Left lung (tissue), 10 donors: Measurements from ENCODE around the gene C1orf198. TPM values are rescaled to one million over a fixed set of nuclear protein-coding genes. Genes with fewer than 3 reads are reported as not detected.

ENCODE experiments used
- ATAC-seq: fragments of 200-7000 bp; cut with Tn5 transposase; one replicate; pipeline ENCODE4 v1.9.1; 2020; ENCODE audit warnings: moderate library complexity
- DNase-seq, 4 donors: peaks; one replicate each; pipeline ENCODE4 v3.0.0-alpha.2; 2013 to 2020
- H3K27ac ChIP-seq, 2 donors: fragments of 200-600 bp; sonication (generic) in 1 of 2; one replicate each; pipeline versions ENCODE4 v1.5.0 to v1.8.0; 2020 to 2021
- H3K27me3 ChIP-seq, 2 donors: fragments of 200-600 bp; sonication (generic) in 1 of 2; one replicate each; pipeline versions ENCODE4 v1.5.0 to v1.8.0; 2020 to 2021
- H3K36me3 ChIP-seq, 2 donors: fragments of 200-600 bp; sonication (generic) in 1 of 2; one replicate each; pipeline versions ENCODE4 v1.5.0 to v1.8.0; 2020 to 2021
- H3K4me1 ChIP-seq, 2 donors: fragments of 200-600 bp; one replicate each; pipeline ENCODE4 v1.8.0; 2021
- H3K4me3 ChIP-seq, 2 donors: fragments of 200-600 bp; sonication (generic) in 1 of 2; one replicate each; pipeline versions ENCODE4 v1.5.0 to v1.8.0; 2020 to 2021; ENCODE audit warnings: mild to moderate bottlenecking in 1 of 2
- H3K9me3 ChIP-seq, 2 donors: fragments of 200-600 bp; sonication (generic) in 1 of 2; one replicate each; pipeline versions ENCODE4 v1.5.0 to v1.8.0; 2020 to 2021
- CTCF ChIP-seq, 2 donors: fragments of 200-600 bp; sonication (generic) in 1 of 2; IDR thresholded peaks; one replicate each; pipeline versions ENCODE4 v1.5.0 to v1.8.0; 2021; ENCODE audit warnings: antibody characterized with exemption in 2 of 2
- intact Hi-C, 2 donors: fragments of 100-400 bp; cut with DNase I; formaldehyde crosslinking; loops; one replicate each; pipeline versions ENCODE4 v1.11.2 to v1.14.2; 2022
- polyA plus RNA-seq, 6 donors: library from polyadenylated mRNA; unstranded; fragments of 120-200 nt; gene quantifications; one replicate each; pipeline ENCODE4 v1.2.1, GENCODE V29; 2013; ENCODE audit not compliant: insufficient read length in 6 of 6
- total RNA-seq, 2 donors: library from RNA; stranded (reverse); fragmentation: NEBNext Ultra II Directional; extraction: Animal tissue kit (Norgen Biotek cat#: 25700); gene quantifications; one replicate each; pipeline ENCODE4 v1.2.1, GENCODE V29; 2021
- donor health status: DM: no; HTN: yes; CAD: no.
- donor health status: DM: no; HTN: no; CAD: no.

The C1orf198 gene
- total and polyA plus RNA-seq, 8 donors = 36.2 to 116 (median 78.3) TPM

- H3K9me3 ChIP-seq = no peaks in the 10 kb centered on the region
- ATAC-seq (no peak), DNase-seq (no peak)
- intact Hi-C loops = no loop called here
- H3K36me3 ChIP-seq = no peaks in the 10 kb centered on the region
- no peak overlapping the region for H3K27ac ChIP-seq
- no peak for TF ChIP-seq CTCF (IDR thresholded peaks at IDR 0.05)
- peaks cover 0 to 26% of the 10 kb centered on the region in 2 donors for H3K27me3 ChIP-seq
- H3K4me3 ChIP-seq = no peak overlapping the region
- no peaks in the 10 kb centered on the region for H3K4me1 ChIP-seq
Measured at GRCh38 chr1:230876660-230877059, 8.3 kb upstream of the C1orf198 start.

- peaks cover 0 to 20% of the 10 kb centered on the region in 2 donors for H3K27me3 ChIP-seq
- no peaks in the 10 kb centered on the region for H3K4me1 ChIP-seq
- H3K4me3 ChIP-seq = no peak overlapping the region
- intact Hi-C loops = no loop called here
- H3K36me3 ChIP-seq = no peaks in the 10 kb centered on the region
- TF ChIP-seq CTCF (IDR thresholded peaks at IDR 0.05) = no peak
- no peaks in the 10 kb centered on the region for H3K9me3 ChIP-seq
- DNase-seq (no peak), ATAC-seq (no peak)
- no peak overlapping the region for H3K27ac ChIP-seq
Measured at GRCh38 chr1:230875370-230875769, 7.0 kb upstream of the C1orf198 start.

GRCh38 chr1:230870916-230871315 lies 2.6 kb upstream of the C1orf198 start:
- DNase-seq = no peak
- no peak for TF ChIP-seq CTCF (IDR thresholded peaks at IDR 0.05)

GRCh38 chr1:230869500-230869899 lies 1.2 kb upstream of the C1orf198 start:
- TF ChIP-seq CTCF (IDR thresholded peaks at IDR 0.05) = no peak
- H3K9me3 ChIP-seq = no peaks in the 10 kb centered on the region
- H3K36me3 ChIP-seq = no peaks in the 10 kb centered on the region
- ATAC-seq (no peak), DNase-seq (no peak)
- peaks cover 0 to 38% of the 10 kb centered on the region in 2 donors for H3K27me3 ChIP-seq
- H3K4me3 ChIP-seq = peak overlapping the region in 1 of 2 donors; percentile 87
- peaks cover 4 to 29% of the 10 kb centered on the region in 2 donors for H3K4me1 ChIP-seq
- intact Hi-C loops = no loop called here
- H3K27ac ChIP-seq = peak overlapping the region; percentile 74 to 82

More at GRCh38 chr1:230870916-230871315, 2.6 kb upstream of the C1orf198 start:
- Histone ChIP-seq H3K4me3 (no peak overlapping the region), H3K27ac (no peak overlapping the region), H3K9me3 (no peaks in the 10 kb centered on the region), H3K36me3 (no peaks in the 10 kb centered on the region), H3K4me1 (peaks cover 4 to 25% of the 10 kb centered on the region in 2 donors), H3K27me3 (peaks cover 0 to 38% of the 10 kb centered on the region in 2 donors)
- intact Hi-C loops = no loop called here
- ATAC-seq = no peak

- no peak for TF ChIP-seq CTCF (IDR thresholded peaks at IDR 0.05)
- ATAC-seq (peak; percentile 77), DNase-seq (peak; percentile 43 to 80 (median 65))
- no peaks in the 10 kb centered on the region for H3K36me3 ChIP-seq
- intact Hi-C loops = no loop called here
- peak overlapping the region; percentile 86 to 87 for H3K4me3 ChIP-seq
- peak overlapping the region; percentile 74 to 82 for H3K27ac ChIP-seq
- H3K27me3 ChIP-seq = peaks cover 0 to 38% of the 10 kb centered on the region in 2 donors
- H3K4me1 ChIP-seq = peaks cover 9 to 36% of the 10 kb centered on the region in 2 donors
- no peaks in the 10 kb centered on the region for H3K9me3 ChIP-seq
Measured at GRCh38 chr1:230868736-230869385, 540 bp upstream of the C1orf198 start.
